ENCODE measurements around the gene NRDC. TPM values are rescaled to one million over a fixed set of nuclear protein-coding genes. Genes with fewer than 3 reads are reported as not detected.

NRDC gene
- total RNA-seq (2012; rRNA removed), result 60.5 and 61.1 TPM in 2 replicates

- Histone ChIP-seq H3K4me1 (ENCODE audit: control insufficient read depth, insufficient read depth, low read length) (peaks cover 12% of the 10 kb centered on the region), H3K9me3 (replicated peaks; ENCODE audit: low read length) (no peaks in the 10 kb centered on the region), H3K9ac (ENCODE audit: low read depth, low read length) (peak within 1 kb of the TSS; percentile 94), H3K36me3 (ENCODE audit: insufficient read depth, low read length) (no peaks in the 10 kb centered on the region), H3K4me2 (ENCODE audit: low read length) (peak within 1 kb of the TSS; percentile 88), H3K4me3 (ENCODE audit: low read length) (peak within 1 kb of the TSS; percentile 79), H3K27me3 (ENCODE audit: control insufficient read depth, insufficient read depth, low read length) (no peaks in the 10 kb centered on the region)
Measured at GRCh38 chr1:51878616-51879336, at the start of gene NRDC. NRDC (minus strand) TSS chr1:51878727; CDS start chr1:51878615, 112 bp downstream.

- peak overlapping the region; percentile 19 for H3K9ac ChIP-seq (ENCODE audit: low read depth, low read length)
- no peaks in the 10 kb centered on the region for H3K9me3 ChIP-seq (replicated peaks; ENCODE audit: low read length)
- H3K27me3 ChIP-seq (ENCODE audit: control insufficient read depth, insufficient read depth, low read length), result no peaks in the 10 kb centered on the region
- H3K36me3 ChIP-seq (ENCODE audit: insufficient read depth, low read length), result no peaks in the 10 kb centered on the region
- peaks cover 40% of the 10 kb centered on the region for H3K4me1 ChIP-seq (ENCODE audit: control insufficient read depth, insufficient read depth, low read length)
- H3K4me2 ChIP-seq (ENCODE audit: low read length), result no peak overlapping the region
- H3K4me3 ChIP-seq (ENCODE audit: low read length), result no peak overlapping the region
Measured at GRCh38 chr1:51927029-51927428, 48.5 kb upstream of the NRDC start.

- Histone ChIP-seq H3K4me2 (ENCODE audit: low read length) (no peak overlapping the region), H3K9ac (ENCODE audit: low read depth, low read length) (peak overlapping the region; percentile 4), H3K4me3 (ENCODE audit: low read length) (no peak overlapping the region), H3K27me3 (ENCODE audit: control insufficient read depth, insufficient read depth, low read length) (no peaks in the 10 kb centered on the region), H3K4me1 (ENCODE audit: control insufficient read depth, insufficient read depth, low read length) (peaks cover 42% of the 10 kb centered on the region), H3K9me3 (replicated peaks; ENCODE audit: low read length) (no peaks in the 10 kb centered on the region), H3K36me3 (ENCODE audit: insufficient read depth, low read length) (no peaks in the 10 kb centered on the region)
Measured at GRCh38 chr1:51926171-51926812, 47.8 kb upstream of the NRDC start.

- H3K4me3 ChIP-seq (ENCODE audit: low read length), result peak overlapping the region; percentile 9
- no peaks in the 10 kb centered on the region for H3K9me3 ChIP-seq (replicated peaks; ENCODE audit: low read length)
- H3K4me2 ChIP-seq (ENCODE audit: low read length), result no peak overlapping the region
- no peaks in the 10 kb centered on the region for H3K27me3 ChIP-seq (ENCODE audit: control insufficient read depth, insufficient read depth, low read length)
- H3K4me1 ChIP-seq (ENCODE audit: control insufficient read depth, insufficient read depth, low read length), result peaks cover 59% of the 10 kb centered on the region
- H3K36me3 ChIP-seq (ENCODE audit: insufficient read depth, low read length), result no peaks in the 10 kb centered on the region
- H3K9ac ChIP-seq (ENCODE audit: low read depth, low read length), result no peak overlapping the region
Measured at GRCh38 chr1:51924455-51924854, 45.9 kb upstream of the NRDC start.

- Histone ChIP-seq H3K4me2 (ENCODE audit: low read length) (no peak overlapping the region), H3K36me3 (ENCODE audit: insufficient read depth, low read length) (no peaks in the 10 kb centered on the region), H3K9ac (ENCODE audit: low read depth, low read length) (no peak overlapping the region), H3K9me3 (replicated peaks; ENCODE audit: low read length) (no peaks in the 10 kb centered on the region), H3K4me3 (ENCODE audit: low read length) (no peak overlapping the region), H3K4me1 (ENCODE audit: control insufficient read depth, insufficient read depth, low read length) (peaks cover 59% of the 10 kb centered on the region), H3K27me3 (ENCODE audit: control insufficient read depth, insufficient read depth, low read length) (no peaks in the 10 kb centered on the region)
Measured at GRCh38 chr1:51922040-51922439, 43.5 kb upstream of the NRDC start.

GRCh38 chr1:51920130-51920529, 41.6 kb upstream of the NRDC start:
- Histone ChIP-seq H3K27me3 (ENCODE audit: control insufficient read depth, insufficient read depth, low read length) (no peaks in the 10 kb centered on the region), H3K9ac (ENCODE audit: low read depth, low read length) (peak overlapping the region; percentile 19), H3K36me3 (ENCODE audit: insufficient read depth, low read length) (no peaks in the 10 kb centered on the region), H3K4me2 (ENCODE audit: low read length) (peak overlapping the region; percentile 15), H3K4me1 (ENCODE audit: control insufficient read depth, insufficient read depth, low read length) (peaks cover 46% of the 10 kb centered on the region), H3K4me3 (ENCODE audit: low read length) (no peak overlapping the region), H3K9me3 (replicated peaks; ENCODE audit: low read length) (no peaks in the 10 kb centered on the region)

- Histone ChIP-seq H3K9ac (ENCODE audit: low read depth, low read length) (peak overlapping the region; percentile 19), H3K9me3 (replicated peaks; ENCODE audit: low read length) (no peaks in the 10 kb centered on the region), H3K36me3 (ENCODE audit: insufficient read depth, low read length) (no peaks in the 10 kb centered on the region), H3K27me3 (ENCODE audit: control insufficient read depth, insufficient read depth, low read length) (no peaks in the 10 kb centered on the region), H3K4me3 (ENCODE audit: low read length) (no peak overlapping the region), H3K4me1 (ENCODE audit: control insufficient read depth, insufficient read depth, low read length) (peaks cover 42% of the 10 kb centered on the region), H3K4me2 (ENCODE audit: low read length) (peak overlapping the region; percentile 11)
Measured at GRCh38 chr1:51919684-51920083, 41.2 kb upstream of the NRDC start.

- Histone ChIP-seq H3K4me3 (ENCODE audit: low read length) (no peak overlapping the region), H3K27me3 (ENCODE audit: control insufficient read depth, insufficient read depth, low read length) (no peaks in the 10 kb centered on the region), H3K36me3 (ENCODE audit: insufficient read depth, low read length) (no peaks in the 10 kb centered on the region)
Measured at GRCh38 chr1:51916587-51917405, 38.3 kb upstream of the NRDC start.

GRCh38 chr1:51915951-51916350, 37.4 kb upstream of the NRDC start:
- H3K4me2 ChIP-seq (ENCODE audit: low read length), result no peak overlapping the region
- no peaks in the 10 kb centered on the region for H3K27me3 ChIP-seq (ENCODE audit: control insufficient read depth, insufficient read depth, low read length)
- H3K36me3 ChIP-seq (ENCODE audit: insufficient read depth, low read length), result no peaks in the 10 kb centered on the region
- no peak overlapping the region for H3K9ac ChIP-seq (ENCODE audit: low read depth, low read length)
- H3K4me1 ChIP-seq (ENCODE audit: control insufficient read depth, insufficient read depth, low read length), result peaks cover 27% of the 10 kb centered on the region
- H3K9me3 ChIP-seq (replicated peaks; ENCODE audit: low read length), result no peaks in the 10 kb centered on the region
- H3K4me3 ChIP-seq (ENCODE audit: low read length), result no peak overlapping the region

More at GRCh38 chr1:51916587-51917405, 38.3 kb upstream of the NRDC start:
- no peak overlapping the region for H3K4me2 ChIP-seq (ENCODE audit: low read length)
- H3K9me3 ChIP-seq (replicated peaks; ENCODE audit: low read length), result no peaks in the 10 kb centered on the region
- H3K4me1 ChIP-seq (ENCODE audit: control insufficient read depth, insufficient read depth, low read length), result peaks cover 31% of the 10 kb centered on the region
- H3K9ac ChIP-seq (ENCODE audit: low read depth, low read length), result no peak overlapping the region

GRCh38 chr1:51912881-51913280, 34.4 kb upstream of the NRDC start:
- no peak overlapping the region for H3K4me2 ChIP-seq (ENCODE audit: low read length)
- no peaks in the 10 kb centered on the region for H3K9me3 ChIP-seq (replicated peaks; ENCODE audit: low read length)

GRCh38 chr1:51910221-51911000, 31.9 kb upstream of the NRDC start:
- Histone ChIP-seq H3K4me1 (ENCODE audit: control insufficient read depth, insufficient read depth, low read length) (peaks cover 9% of the 10 kb centered on the region), H3K9me3 (replicated peaks; ENCODE audit: low read length) (no peaks in the 10 kb centered on the region), H3K27me3 (ENCODE audit: control insufficient read depth, insufficient read depth, low read length) (no peaks in the 10 kb centered on the region), H3K4me3 (ENCODE audit: low read length) (no peak overlapping the region), H3K36me3 (ENCODE audit: insufficient read depth, low read length) (no peaks in the 10 kb centered on the region), H3K4me2 (ENCODE audit: low read length) (no peak overlapping the region), H3K9ac (ENCODE audit: low read depth, low read length) (no peak overlapping the region)

More at GRCh38 chr1:51912881-51913280, 34.4 kb upstream of the NRDC start:
- no peak overlapping the region for H3K4me3 ChIP-seq (ENCODE audit: low read length)
- H3K4me1 ChIP-seq (ENCODE audit: control insufficient read depth, insufficient read depth, low read length), result peaks cover 8% of the 10 kb centered on the region
- no peaks in the 10 kb centered on the region for H3K27me3 ChIP-seq (ENCODE audit: control insufficient read depth, insufficient read depth, low read length)
- no peak overlapping the region for H3K9ac ChIP-seq (ENCODE audit: low read depth, low read length)
- H3K36me3 ChIP-seq (ENCODE audit: insufficient read depth, low read length), result no peaks in the 10 kb centered on the region
